Mucosa of descending colon (tissue), 3 donors: ENCODE measurements around the gene PTX4. TPM values are rescaled to one million over a fixed set of nuclear protein-coding genes. Genes with fewer than 3 reads are reported as not detected.

Experiments used
- ATAC-seq: fragments of 200-7000 bp; cut with Tn5 transposase; one replicate; pipeline ENCODE4 v1.9.1; 2020; ENCODE audit warnings: mild to moderate bottlenecking, moderate library complexity
- DNase-seq, 3 donors: peaks; one replicate each; pipeline ENCODE4 v3.0.0-alpha.2; 2020
- H3K36me3 ChIP-seq: fragments of 200-600 bp; one replicate; pipeline ENCODE4 v1.8.0; 2021; ENCODE audit warnings: low read depth, mild to moderate bottlenecking
- H3K4me1 ChIP-seq: fragments of 200-600 bp; one replicate; pipeline ENCODE4 v1.8.0; 2021; ENCODE audit warnings: low read depth, mild to moderate bottlenecking
- H3K4me3 ChIP-seq: fragments of 200-600 bp; one replicate; pipeline ENCODE4 v1.8.0; 2021; ENCODE audit warnings: mild to moderate bottlenecking
- H3K9me3 ChIP-seq: fragments of 200-600 bp; one replicate; pipeline ENCODE4 v1.8.0; 2021; ENCODE audit warnings: mild to moderate bottlenecking
- intact Hi-C, 2 donors: fragments of 100-400 bp; cut with DNase I in 1 of 2; cut with micrococcal nuclease in 1 of 2; formaldehyde crosslinking; loops; one replicate each; pipeline versions ENCODE4 v1.11.0 to v1.11.1; 2022; cut with DNase I, micrococcal nuclease
- total RNA-seq, 3 donors: library from RNA; stranded (reverse); fragmentation: NEBNext Ultra II Directional in 2 of 3; extraction: Animal tissue kit (Norgen Biotek cat#: 25700) in 2 of 3; gene quantifications; one replicate each; pipeline versions ENCODE4 v1.2.1 to v1.2.4, GENCODE V29; 2021 to 2023
- TF ChIP-seq, protein P1 (sequence below): fragments of 200-600 bp; IDR thresholded peaks from one replicate; pipeline ENCODE4 v1.8.0; 2022; ENCODE audit warnings: antibody characterized with exemption, mild to moderate bottlenecking
- donor health status: DM: no; HTN: no; CAD: no; lungs with moderate emphysema.
- donor health status: DM: no; HTN: no; CAD: no.
- donor health status: DM: no; HTN: yes; CAD: no.

Gene PTX4
- total RNA-seq, 3 donors from 2014 or later = not detected

DNA sequence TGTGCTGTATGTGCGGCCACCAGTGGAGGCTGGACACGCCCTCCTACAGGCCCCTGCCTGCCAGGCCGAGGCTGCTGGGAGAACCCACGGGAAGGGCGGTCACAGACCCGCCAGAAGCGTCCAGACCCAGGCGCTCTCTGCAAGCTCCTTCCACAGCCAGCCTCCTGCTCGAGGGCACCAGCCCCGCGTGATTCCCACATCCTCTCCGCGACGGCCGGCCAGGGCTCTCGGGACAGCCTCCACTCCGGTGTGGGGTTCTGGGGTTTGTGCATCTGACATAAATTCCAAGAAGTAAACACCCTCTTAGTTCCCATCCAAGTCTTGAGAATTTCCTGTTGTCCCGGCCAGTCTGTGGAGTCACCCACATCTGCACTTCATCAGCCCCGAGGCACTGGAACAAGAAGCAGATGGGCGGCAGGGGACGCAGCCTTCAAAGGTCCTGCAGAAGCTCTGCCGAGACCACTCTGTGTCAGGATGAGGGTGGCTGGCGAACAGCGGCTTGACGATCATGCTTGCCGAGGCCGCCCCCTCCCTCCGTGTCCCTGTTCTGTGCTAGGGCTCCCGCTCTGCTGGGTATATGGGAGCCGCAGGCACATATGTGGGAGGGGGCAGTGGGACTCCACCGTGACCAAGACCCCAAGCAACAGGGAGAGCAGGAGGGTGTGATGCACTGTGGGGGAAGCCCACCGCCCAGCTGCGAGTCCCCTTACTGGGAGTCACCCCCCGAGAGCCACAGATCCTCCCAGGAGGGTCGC lies 42.3 kb upstream of the PTX4 start:
- peak in 1 of 3 donors; percentile 59 for DNase-seq
- Histone ChIP-seq H3K4me1 (no peaks in the 10 kb centered on the region), H3K4me3 (no peak overlapping the region), H3K9me3 (no peaks in the 10 kb centered on the region), H3K36me3 (no peaks in the 10 kb centered on the region)
- TF ChIP-seq, protein P1, sequence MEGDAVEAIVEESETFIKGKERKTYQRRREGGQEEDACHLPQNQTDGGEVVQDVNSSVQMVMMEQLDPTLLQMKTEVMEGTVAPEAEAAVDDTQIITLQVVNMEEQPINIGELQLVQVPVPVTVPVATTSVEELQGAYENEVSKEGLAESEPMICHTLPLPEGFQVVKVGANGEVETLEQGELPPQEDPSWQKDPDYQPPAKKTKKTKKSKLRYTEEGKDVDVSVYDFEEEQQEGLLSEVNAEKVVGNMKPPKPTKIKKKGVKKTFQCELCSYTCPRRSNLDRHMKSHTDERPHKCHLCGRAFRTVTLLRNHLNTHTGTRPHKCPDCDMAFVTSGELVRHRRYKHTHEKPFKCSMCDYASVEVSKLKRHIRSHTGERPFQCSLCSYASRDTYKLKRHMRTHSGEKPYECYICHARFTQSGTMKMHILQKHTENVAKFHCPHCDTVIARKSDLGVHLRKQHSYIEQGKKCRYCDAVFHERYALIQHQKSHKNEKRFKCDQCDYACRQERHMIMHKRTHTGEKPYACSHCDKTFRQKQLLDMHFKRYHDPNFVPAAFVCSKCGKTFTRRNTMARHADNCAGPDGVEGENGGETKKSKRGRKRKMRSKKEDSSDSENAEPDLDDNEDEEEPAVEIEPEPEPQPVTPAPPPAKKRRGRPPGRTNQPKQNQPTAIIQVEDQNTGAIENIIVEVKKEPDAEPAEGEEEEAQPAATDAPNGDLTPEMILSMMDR = no peak
- peak; percentile 2 for ATAC-seq
- intact Hi-C loops = no loop called here

DNA sequence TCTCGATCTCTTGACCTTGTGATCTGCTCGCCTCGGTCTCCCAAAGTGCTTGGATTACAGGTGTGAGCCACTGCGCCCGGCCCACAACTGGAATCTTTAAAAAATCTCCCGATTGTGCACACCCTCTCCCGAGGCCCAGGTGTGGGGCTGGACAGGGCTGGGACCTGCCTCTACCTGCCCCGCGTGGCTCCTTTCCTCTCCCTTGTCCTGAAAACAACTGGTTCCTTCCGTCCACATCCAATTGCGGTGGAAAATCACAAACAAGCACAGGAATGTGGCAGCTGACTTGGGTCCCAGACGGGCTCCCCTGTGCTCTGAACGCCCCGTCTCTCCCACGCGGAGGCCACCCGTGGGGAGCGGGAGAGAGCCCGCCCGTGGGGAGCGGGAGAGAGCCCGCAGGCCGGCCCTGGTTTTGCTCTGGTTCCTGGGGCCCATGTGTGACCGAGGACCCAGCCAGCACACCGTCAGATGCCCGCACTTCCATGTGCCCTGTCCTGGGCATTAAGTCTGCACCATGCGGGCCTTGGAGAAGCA lies 41.7 kb upstream of the PTX4 start:
- ATAC-seq (no peak), DNase-seq (no peak)
- H3K4me3 ChIP-seq = no peak overlapping the region
- no peaks in the 10 kb centered on the region for H3K36me3 ChIP-seq
- intact Hi-C loops = no loop called here
- no peaks in the 10 kb centered on the region for H3K4me1 ChIP-seq
- H3K9me3 ChIP-seq = no peaks in the 10 kb centered on the region
- TF ChIP-seq, protein P1 = no peak

DNA sequence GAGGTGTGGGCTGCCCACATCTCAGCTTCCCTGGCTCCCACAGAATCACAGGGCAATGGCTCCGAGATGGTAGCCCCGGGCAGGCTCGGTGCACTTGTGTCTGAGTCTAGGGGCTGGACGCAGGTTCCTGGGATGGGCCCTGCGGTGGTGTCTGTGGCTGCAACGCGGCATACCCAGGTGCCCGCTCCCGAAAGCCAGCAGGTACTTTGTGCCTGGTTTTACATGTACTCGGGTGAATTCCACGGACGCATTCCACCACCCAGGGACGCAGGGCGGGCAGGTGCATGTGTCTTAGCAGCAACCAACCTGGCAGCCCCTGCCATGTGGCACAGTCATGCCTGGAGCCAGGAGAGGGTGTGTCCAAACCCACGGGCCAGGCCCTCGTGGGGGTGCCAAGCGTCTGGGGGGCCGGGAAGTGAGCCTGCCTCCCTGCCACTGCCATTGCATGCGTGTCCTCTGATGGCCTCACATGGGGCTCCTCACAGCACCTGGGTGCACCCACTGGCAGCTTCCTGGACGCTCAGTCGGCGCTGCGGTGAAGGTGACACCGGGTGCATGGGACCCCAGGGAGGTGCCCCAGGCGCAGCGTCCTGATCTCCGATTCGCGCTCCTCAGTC lies 40.3 kb upstream of the PTX4 start:
- Histone ChIP-seq H3K9me3 (no peaks in the 10 kb centered on the region), H3K36me3 (no peaks in the 10 kb centered on the region), H3K4me3 (no peak overlapping the region), H3K4me1 (no peaks in the 10 kb centered on the region)
- DNase-seq (no peak), ATAC-seq (no peak)
- intact Hi-C loops = no loop called here
- TF ChIP-seq, protein P1 = no peak

DNA sequence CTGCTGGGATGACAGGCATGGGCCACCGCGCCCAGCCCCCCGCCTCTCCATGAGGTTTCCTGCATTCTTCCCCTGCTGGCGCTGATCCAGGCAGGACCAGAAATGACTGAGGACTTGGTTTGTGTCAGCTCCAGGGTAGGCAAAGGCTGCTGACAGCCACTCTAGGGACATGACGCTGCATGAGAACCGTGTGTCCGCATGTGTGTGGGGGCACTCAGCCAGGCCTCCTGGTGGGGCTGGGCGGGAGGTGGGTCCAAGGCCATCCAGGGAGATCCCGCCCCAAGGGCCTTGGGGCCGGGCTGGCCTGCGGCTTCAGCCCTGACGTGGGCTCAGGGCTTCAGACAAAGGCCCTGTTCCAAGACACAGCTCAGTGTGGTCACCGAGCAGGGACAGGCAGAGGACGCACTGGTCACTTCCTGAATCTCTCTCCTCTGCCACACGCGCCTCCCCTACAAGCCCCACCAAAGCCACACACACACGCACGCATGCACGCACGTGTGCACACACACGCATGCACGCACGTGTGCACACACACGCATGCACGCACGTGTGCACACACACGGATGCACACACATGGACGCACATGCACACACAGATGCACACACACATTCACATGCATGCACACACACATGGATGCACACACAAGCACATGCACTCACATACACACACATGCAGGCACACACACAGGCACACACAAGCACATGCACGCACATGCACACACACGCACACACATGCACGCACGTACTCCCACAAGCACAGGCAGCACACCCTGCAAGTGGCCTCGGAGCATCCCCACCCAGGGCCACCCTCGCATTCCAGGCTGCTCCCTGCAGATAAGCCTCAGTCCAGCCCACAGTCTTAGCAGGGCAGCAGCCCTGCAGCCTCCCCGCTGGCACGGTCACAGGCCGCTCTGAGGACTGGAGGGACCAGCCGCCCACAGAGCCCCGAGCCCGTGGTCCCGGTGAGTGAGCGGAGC lies 39.4 kb upstream of the PTX4 start:
- no peaks in the 10 kb centered on the region for H3K36me3 ChIP-seq
- DNase-seq (no peak), ATAC-seq (no peak)
- intact Hi-C loops = no loop called here
- no peaks in the 10 kb centered on the region for H3K4me1 ChIP-seq
- TF ChIP-seq, protein P1 = no peak
- H3K4me3 ChIP-seq = no peak overlapping the region
- H3K9me3 ChIP-seq = no peaks in the 10 kb centered on the region
